Measurements from ENCODE around the gene DOCK6.

The DOCK6 gene

DNA sequence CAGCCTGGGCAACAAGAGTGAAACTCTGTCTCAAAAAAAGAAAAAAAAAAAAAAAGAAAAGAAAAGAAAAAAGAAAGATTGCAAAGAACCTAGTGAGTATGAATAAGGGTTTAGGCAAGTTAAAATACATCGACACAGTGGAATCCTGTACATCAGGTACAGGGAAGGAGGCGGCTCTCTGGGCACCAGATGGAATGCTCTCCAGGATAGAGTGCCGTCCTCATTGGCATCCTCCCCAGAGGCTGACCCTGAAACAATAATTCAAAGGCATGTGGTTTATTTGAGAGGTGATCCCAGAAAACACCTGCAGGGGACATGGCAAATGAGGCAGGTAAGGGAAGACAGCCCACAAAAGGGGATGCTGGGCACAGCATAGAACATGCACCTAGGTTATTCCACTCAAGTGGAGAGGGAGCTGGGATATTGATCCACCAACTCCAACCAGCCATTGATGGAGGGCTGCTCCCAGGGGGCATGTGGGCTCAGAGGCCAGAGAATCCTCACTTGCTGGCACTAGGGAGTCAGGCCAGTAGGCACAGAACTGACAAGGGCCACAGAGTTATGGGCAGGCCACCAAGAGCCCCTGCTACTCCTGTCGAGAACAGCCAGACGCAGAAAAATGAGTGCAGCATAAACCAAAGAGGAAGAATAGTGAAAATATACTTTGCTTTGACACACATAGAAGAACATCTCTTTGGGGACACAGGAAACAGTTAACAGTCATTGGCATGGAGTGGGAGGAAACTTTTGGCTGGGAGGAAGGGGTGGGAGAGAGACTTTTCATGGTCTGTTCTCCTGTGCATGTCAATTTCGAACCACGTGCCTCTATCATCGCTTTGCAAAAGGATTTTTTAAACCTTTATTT, 37.9 kb upstream of the DOCK6 start:
- Histone ChIP-seq H3K4me1 (ENCODE audit: insufficient read depth, poor library complexity, severe bottlenecking) (no peaks in the 10 kb centered on the region), H3K36me3 (ENCODE audit: low read depth) (no peaks in the 10 kb centered on the region), H3K9me3 (ENCODE audit: severe bottlenecking) (no peaks in the 10 kb centered on the region), H3K27ac (ENCODE audit: poor library complexity, severe bottlenecking) (no peak overlapping the region), H3K4me3 (ENCODE audit: severe bottlenecking) (no peak overlapping the region), H3K27me3 (ENCODE audit: insufficient read depth, poor library complexity, severe bottlenecking) (no peaks in the 10 kb centered on the region)
- TF ChIP-seq CTCF (IDR thresholded peaks at IDR 0.05; ENCODE audit: poor library complexity, severe bottlenecking): no peak
- no peak for ATAC-seq (ENCODE audit: low read depth)
- DNase-seq (ENCODE audit: low spot score): no peak

GRCh38 chr19:11296264-11296663, 33.9 kb upstream of the DOCK6 start:
- H3K27ac ChIP-seq (ENCODE audit: poor library complexity, severe bottlenecking): no peak overlapping the region
- no peaks in the 10 kb centered on the region for H3K9me3 ChIP-seq (ENCODE audit: severe bottlenecking)
- H3K4me3 ChIP-seq (ENCODE audit: severe bottlenecking): no peak overlapping the region
- no peaks in the 10 kb centered on the region for H3K27me3 ChIP-seq (ENCODE audit: insufficient read depth, poor library complexity, severe bottlenecking)
- no peak for TF ChIP-seq CTCF (IDR thresholded peaks at IDR 0.05; ENCODE audit: poor library complexity, severe bottlenecking)
- no peaks in the 10 kb centered on the region for H3K4me1 ChIP-seq (ENCODE audit: insufficient read depth, poor library complexity, severe bottlenecking)
- DNase-seq (ENCODE audit: low spot score): no peak
- ATAC-seq (ENCODE audit: low read depth): no peak
- H3K36me3 ChIP-seq (ENCODE audit: low read depth): no peaks in the 10 kb centered on the region

- TF ChIP-seq CTCF (IDR thresholded peaks at IDR 0.05; ENCODE audit: poor library complexity, severe bottlenecking): no peak
- H3K27ac ChIP-seq (ENCODE audit: poor library complexity, severe bottlenecking): no peak within 1 kb of the TSS
- H3K9me3 ChIP-seq (ENCODE audit: severe bottlenecking): no peaks in the 10 kb centered on the region
- H3K4me3 ChIP-seq (ENCODE audit: severe bottlenecking): no peak within 1 kb of the TSS
- H3K27me3 ChIP-seq (ENCODE audit: insufficient read depth, poor library complexity, severe bottlenecking): no peaks in the 10 kb centered on the region
- DNase-seq (ENCODE audit: low spot score) (no peak), ATAC-seq (ENCODE audit: low read depth) (no peak)
- no peaks in the 10 kb centered on the region for H3K36me3 ChIP-seq (ENCODE audit: low read depth)
- H3K4me1 ChIP-seq (ENCODE audit: insufficient read depth, poor library complexity, severe bottlenecking): no peaks in the 10 kb centered on the region
Measured at GRCh38 chr19:11295665-11296245, 33.4 kb upstream of the DOCK6 start, which contains the start of gene TSPAN16. TSS of gene TSPAN16 (plus strand) at chr19:11296160. CDS start at chr19:11296298, 138 bp downstream.

- H3K4me3 ChIP-seq (ENCODE audit: severe bottlenecking): no peak overlapping the region
- H3K27me3 ChIP-seq (ENCODE audit: insufficient read depth, poor library complexity, severe bottlenecking): no peaks in the 10 kb centered on the region
- no peak for ATAC-seq (ENCODE audit: low read depth)
- no peaks in the 10 kb centered on the region for H3K4me1 ChIP-seq (ENCODE audit: insufficient read depth, poor library complexity, severe bottlenecking)
- no peak for TF ChIP-seq CTCF (IDR thresholded peaks at IDR 0.05; ENCODE audit: poor library complexity, severe bottlenecking)
- no peaks in the 10 kb centered on the region for H3K36me3 ChIP-seq (ENCODE audit: low read depth)
- no peak overlapping the region for H3K27ac ChIP-seq (ENCODE audit: poor library complexity, severe bottlenecking)
- DNase-seq (ENCODE audit: low spot score): no peak
- H3K9me3 ChIP-seq (ENCODE audit: severe bottlenecking): no peaks in the 10 kb centered on the region
Measured at GRCh38 chr19:11295180-11295579, 32.9 kb upstream of the DOCK6 start.

Measured in RWPE2 (cell line).